Peyer's patch (tissue), 4 donors: ENCODE measurements around the gene ADGRD1. TPM values are rescaled to one million over a fixed set of nuclear protein-coding genes. Genes with fewer than 3 reads are reported as not detected.

Experiments used
- DNase-seq, 3 donors: peaks; one replicate each; pipeline ENCODE4 v3.0.0-alpha.2; 2017 to 2019
- H3K27ac ChIP-seq, 4 donors: fragments of 200-600 bp; sonication (generic); one replicate each; pipeline ENCODE4 v1.5.1; 2016 to 2019
- H3K27me3 ChIP-seq, 2 donors: fragments of 200-600 bp; sonication (generic); one replicate each; pipeline ENCODE4 v1.5.1; 2019
- H3K36me3 ChIP-seq, 3 donors: fragments of 200-600 bp; sonication (generic); one replicate each; pipeline ENCODE4 v1.5.1; 2016 to 2019
- H3K4me1 ChIP-seq, 4 donors: fragments of 200-600 bp; sonication (generic); one replicate each; pipeline ENCODE4 v1.5.1; 2016 to 2019
- H3K4me3 ChIP-seq, 4 donors: fragments of 200-600 bp; sonication (generic); 1 replicate in 3 of 4; 2 replicates in 1 of 4; pipeline ENCODE4 v1.5.1; 2016 to 2019; ENCODE audit warnings: mild to moderate bottlenecking in 1 of 4
- H3K9me3 ChIP-seq, 4 donors: fragments of 200-600 bp; sonication (generic); one replicate each; pipeline ENCODE4 v1.5.1; 2016 to 2019; ENCODE audit warnings: mild to moderate bottlenecking in 1 of 4
- CTCF ChIP-seq, 6 experiments: fragments of 450-650 bp in 4 of 6; fragments of 200-600 bp in 2 of 6; sonication (generic) in 1 of 6; IDR thresholded peaks; one replicate each; pipeline ENCODE4 v1.5.1; 2017 to 2019; ENCODE audit warnings: antibody characterized with exemption in 6 of 6, mild to moderate bottlenecking in 3 of 6, moderate library complexity in 1 of 6
- POLR2A ChIP-seq, 2 donors: fragments of 450-650 bp; IDR thresholded peaks; one replicate each; pipeline ENCODE4 v1.5.1; 2017; ENCODE audit warnings: antibody characterized with exemption in 2 of 2, mild to moderate bottlenecking in 2 of 2, moderate library complexity in 2 of 2
- total RNA-seq, 4 donors: library from RNA; depleted of rRNA; stranded (reverse); fragments of >200 nt; gene quantifications; one replicate each; pipeline ENCODE4 v1.1.0, GENCODE V29; 2016

ADGRD1 gene
- total RNA-seq, 4 donors from 2014 or later = 7.0 to 42.9 (median 27.9) TPM

GRCh38 chr12:131167334-131167733 lies 213.6 kb downstream of the ADGRD1 start:
- H3K4me1 ChIP-seq = no peaks in the 10 kb centered on the region
- H3K36me3 ChIP-seq = no peaks in the 10 kb centered on the region
- TF ChIP-seq CTCF (IDR thresholded peaks at IDR 0.05) (no peak), POLR2A (IDR thresholded peaks at IDR 0.05) (no peak)
- no peak overlapping the region for H3K4me3 ChIP-seq
- DNase-seq = no peak
- no peak overlapping the region for H3K27ac ChIP-seq
- H3K27me3 ChIP-seq = no peaks in the 10 kb centered on the region
- H3K9me3 ChIP-seq = no peaks in the 10 kb centered on the region

- Histone ChIP-seq H3K27me3 (no peaks in the 10 kb centered on the region), H3K36me3 (no peaks in the 10 kb centered on the region), H3K9me3 (peaks cover 0 to 6% (median 0%) of the 10 kb centered on the region in 4 donors), H3K4me1 (no peaks in the 10 kb centered on the region), H3K27ac (no peak overlapping the region), H3K4me3 (no peak overlapping the region)
- TF ChIP-seq POLR2A (IDR thresholded peaks at IDR 0.05) = no peak
- no peak for TF ChIP-seq CTCF (IDR thresholded peaks at IDR 0.05)
- no peak for DNase-seq
These were observed 217.3 kb downstream of the ADGRD1 start for GRCh38 chr12:131171029-131171428.

GRCh38 chr12:131174901-131175300 lies 221.2 kb downstream of the ADGRD1 start:
- no peak for TF ChIP-seq POLR2A (IDR thresholded peaks at IDR 0.05)
- TF ChIP-seq CTCF (IDR thresholded peaks at IDR 0.05) = no peak
- no peaks in the 10 kb centered on the region for H3K27me3 ChIP-seq
- H3K27ac ChIP-seq = no peak overlapping the region
- no peaks in the 10 kb centered on the region for H3K36me3 ChIP-seq
- H3K4me3 ChIP-seq = no peak overlapping the region
- H3K4me1 ChIP-seq = no peaks in the 10 kb centered on the region
- H3K9me3 ChIP-seq = peaks cover 0 to 6% (median 0%) of the 10 kb centered on the region in 4 donors
- no peak for DNase-seq

GRCh38 chr12:131176266-131176665 lies 222.6 kb downstream of the ADGRD1 start:
- H3K27me3 ChIP-seq = no peaks in the 10 kb centered on the region
- no peaks in the 10 kb centered on the region for H3K4me1 ChIP-seq
- no peak for DNase-seq
- H3K4me3 ChIP-seq = no peak overlapping the region
- no peak overlapping the region for H3K27ac ChIP-seq
- H3K9me3 ChIP-seq = peaks cover 0 to 6% (median 0%) of the 10 kb centered on the region in 4 donors
- no peak for TF ChIP-seq POLR2A (IDR thresholded peaks at IDR 0.05)
- TF ChIP-seq CTCF (IDR thresholded peaks at IDR 0.05) = no peak
- H3K36me3 ChIP-seq = no peaks in the 10 kb centered on the region

- no peaks in the 10 kb centered on the region for H3K4me1 ChIP-seq
- no peak overlapping the region for H3K27ac ChIP-seq
- H3K9me3 ChIP-seq = peaks cover 0 to 6% (median 0%) of the 10 kb centered on the region in 4 donors
- DNase-seq = no peak
- H3K36me3 ChIP-seq = no peaks in the 10 kb centered on the region
- TF ChIP-seq POLR2A (IDR thresholded peaks at IDR 0.05) (no peak), CTCF (IDR thresholded peaks at IDR 0.05) (no peak)
- H3K4me3 ChIP-seq = no peak overlapping the region
- H3K27me3 ChIP-seq = no peaks in the 10 kb centered on the region
These were observed 223.2 kb downstream of the ADGRD1 start for GRCh38 chr12:131176926-131177325.

- Histone ChIP-seq H3K36me3 (no peaks in the 10 kb centered on the region), H3K27me3 (no peaks in the 10 kb centered on the region), H3K4me1 (no peaks in the 10 kb centered on the region), H3K27ac (no peak overlapping the region), H3K9me3 (peaks cover 0 to 6% (median 0%) of the 10 kb centered on the region in 4 donors), H3K4me3 (no peak overlapping the region)
- no peak for DNase-seq
- TF ChIP-seq POLR2A (IDR thresholded peaks at IDR 0.05) = no peak
- no peak for TF ChIP-seq CTCF (IDR thresholded peaks at IDR 0.05)
These were observed 223.9 kb downstream of the ADGRD1 start for GRCh38 chr12:131177599-131177998.
